IMR-90 (cell line): ENCODE data around the gene STAP1. TPM values are rescaled to one million over a fixed set of nuclear protein-coding genes. Genes with fewer than 3 reads are reported as not detected.

Experiments
- ATAC-seq: fragments of 200-7000 bp; cut with Tn5 transposase; 2 replicates; pipeline ENCODE4 v1.9.1; 2020; ENCODE audit warnings: low read depth, mild to moderate bottlenecking, moderate library complexity
- BruUV-seq: library from RNA; stranded (reverse); fragments of 400-500 nt; replicated peaks from 2 replicates; lab custom pipeline; 2021; lab: Mats Ljungman, UMichigan
- CTCF ChIA-PET: fragments of 300-600 bp; formaldehyde crosslinking; extraction: SDS; loops from one replicate; lab custom pipeline; 2021; ENCODE audit warnings: antibody characterized with exemption; lab: Yijun Ruan, JAX
- POLR2A ChIA-PET: fragments of 300-600 bp; sonication (Branson Sonifier 250); formaldehyde crosslinking; loops from one replicate; lab custom pipeline; 2022; ENCODE audit warnings: antibody characterized with exemption; ENCODE audit not compliant: unreplicated experiment; lab: Charles Lee
- DNase-seq: peaks from one replicate; pipeline ENCODE4 v3.0.0; 2013
- H2AFZ ChIP-seq: replicated peaks from 2 replicates; pipeline ENCODE3; 2013; ENCODE audit warnings: low read length, mild to moderate bottlenecking; ENCODE audit not compliant: poor library complexity
- H2AK5ac ChIP-seq: 2 replicates; pipeline ENCODE4 v1.6.1; 2013; ENCODE audit warnings: low read depth, low read length, inconsistent platforms
- H2AK9ac ChIP-seq: replicated peaks from 2 replicates; pipeline ENCODE3; 2013; ENCODE audit warnings: mild to moderate bottlenecking, low read depth, low read length, moderate library complexity; ENCODE audit not compliant: poor library complexity
- H2BK120ac ChIP-seq: 2 replicates; pipeline ENCODE4 v1.6.1; 2013; ENCODE audit warnings: low read depth, low read length, inconsistent platforms
- H2BK15ac ChIP-seq: 3 replicates; pipeline ENCODE4 v1.6.1; 2013; ENCODE audit warnings: low read depth, low read length, inconsistent platforms
- H2BK20ac ChIP-seq: 2 replicates; pipeline ENCODE4 v1.6.1; 2013; ENCODE audit warnings: low read depth, mild to moderate bottlenecking, inconsistent platforms, low read length, moderate library complexity
- H2BK5ac ChIP-seq: 2 replicates; pipeline ENCODE4 v1.6.1; 2013; ENCODE audit warnings: mild to moderate bottlenecking, low read depth, low read length, inconsistent platforms; ENCODE audit not compliant: poor library complexity, severe bottlenecking
- H3K14ac ChIP-seq: replicated peaks from 2 replicates; pipeline ENCODE4 v1.6.1; 2013; ENCODE audit warnings: low read depth, low read length, inconsistent platforms
- H3K18ac ChIP-seq: 2 replicates; pipeline ENCODE4 v1.6.1; 2013; ENCODE audit warnings: low read depth, low read length, control low read depth
- H3K23ac ChIP-seq: 2 replicates; pipeline ENCODE4 v1.6.1; 2013; ENCODE audit warnings: low read depth, low read length, inconsistent platforms
- H3K27ac ChIP-seq: 2 replicates; pipeline ENCODE4 v1.5.1; 2013; ENCODE audit warnings: mild to moderate bottlenecking, control low read depth, low read length; ENCODE audit not compliant: insufficient read depth
- H3K27me3 ChIP-seq: 2 replicates; pipeline ENCODE4 v1.6.1; 2013; ENCODE audit warnings: low read length; ENCODE audit not compliant: control insufficient read depth, insufficient read depth
- H3K36me3 ChIP-seq: 2 replicates; pipeline ENCODE4 v1.6.1; 2013; ENCODE audit warnings: low read length, mixed read lengths; ENCODE audit not compliant: control insufficient read depth, insufficient read depth
- H3K4ac ChIP-seq: 2 replicates; pipeline ENCODE4 v1.6.1; 2013; ENCODE audit warnings: low read depth, low read length, inconsistent platforms
- H3K4me1 ChIP-seq: 2 replicates; pipeline ENCODE4 v1.6.1; 2013; ENCODE audit warnings: low read length, mixed read lengths; ENCODE audit not compliant: control insufficient read depth, insufficient read depth
- H3K4me2 ChIP-seq: 2 replicates; pipeline ENCODE4 v1.6.1; 2013; ENCODE audit warnings: low read depth, mild to moderate bottlenecking, control low read depth, low read length, moderate library complexity
- H3K4me3 ChIP-seq: 2 replicates; pipeline ENCODE4 v1.5.1; 2013; ENCODE audit warnings: low read depth, mild to moderate bottlenecking, control low read depth, low read length, moderate library complexity; ENCODE audit not compliant: insufficient read depth
- H3K56ac ChIP-seq: 2 replicates; pipeline ENCODE4 v1.6.1; 2013; ENCODE audit warnings: low read length, inconsistent platforms; ENCODE audit not compliant: insufficient read depth; ENCODE audit errors: extremely low read depth
- H3K79me1 ChIP-seq, 2 experiments: 2 replicates each; pipeline ENCODE4 v1.6.1; 2013; ENCODE audit warnings: low read length in 2 of 2, inconsistent platforms in 1 of 2, low read depth in 1 of 2
- H3K9ac ChIP-seq: 2 replicates; pipeline ENCODE4 v1.6.1; 2013; ENCODE audit warnings: low read depth, low read length, control low read depth
- H3K9me1 ChIP-seq: 2 replicates; pipeline ENCODE4 v1.6.1; 2013; ENCODE audit warnings: low read length, inconsistent platforms; ENCODE audit not compliant: insufficient read depth
- H3K9me3 ChIP-seq: 2 replicates; pipeline ENCODE4 v1.6.1; 2013; ENCODE audit warnings: low read length; ENCODE audit not compliant: control insufficient read depth, insufficient read depth
- H4K20me1 ChIP-seq: 2 replicates; pipeline ENCODE4 v1.6.1; 2013; ENCODE audit warnings: low read length, inconsistent platforms; ENCODE audit not compliant: insufficient read depth
- H4K5ac ChIP-seq: 2 replicates; pipeline ENCODE4 v1.6.1; 2013; ENCODE audit warnings: mild to moderate bottlenecking, low read depth, low read length, control low read depth
- H4K8ac ChIP-seq, 2 experiments: 2 replicates each; pipeline ENCODE4 v1.6.1; 2013; ENCODE audit warnings: low read depth in 2 of 2, low read length in 2 of 2, control low read depth in 1 of 2, inconsistent platforms in 1 of 2
- H4K91ac ChIP-seq: 2 replicates; pipeline ENCODE4 v1.6.1; 2013; ENCODE audit warnings: low read depth, low read length, inconsistent platforms; ENCODE audit not compliant: insufficient read depth
- POLR2A ChIP-seq: IDR thresholded peaks from 2 replicates; pipeline ENCODE4 v1.6.1; 2012; ENCODE audit warnings: mild to moderate bottlenecking, low read depth, low read length
- WGBS, 2 experiments: methylation state at CpG; one replicate each; pipeline versions ENCODE4 v1.1.5 to v1.1.7; 2013; ENCODE audit warnings: missing lambda C conversion rate in 2 of 2; ENCODE audit not compliant: insufficient read length in 1 of 2; ENCODE audit errors: extremely low coverage in 2 of 2; 5-methylcytosine and 5-hydroxymethylcytosine counted together
- dilution Hi-C: fragments of 300-500 bp; cut with HindIII; formaldehyde crosslinking; loops from one replicate; pipeline ENCODE4 v1.14.3; 2018; ENCODE audit warnings: low sequenced_read_pairs; ENCODE audit not compliant: unreplicated experiment
- in situ Hi-C: fragments of 300-500 bp; cut with MboI; formaldehyde crosslinking; loops from 3 replicates; pipeline ENCODE4 v1.14.3; 2019; ENCODE audit warnings: low sequenced_read_pairs, inconsistent platforms, mixed read lengths
- intact Hi-C: fragments of 100-400 bp; cut with micrococcal nuclease; formaldehyde crosslinking; loops from 2 replicates; pipeline ENCODE4 v1.10.0; 2022
- polyA plus RNA-seq, 3 experiments: library from polyadenylated mRNA; depleted of rRNA; stranded (reverse); fragments of >200 nt; gene quantifications; 2 replicates each; pipeline ENCODE4 v1.2.3, GENCODE V29; 2012; ENCODE audit warnings: low replicate concordance in 1 of 3
- total RNA-seq: library from RNA; depleted of rRNA; stranded (reverse); fragments of >200 nt; gene quantifications from 2 replicates; pipeline ENCODE4 v1.2.3, GENCODE V29; 2012
- TF ChIP-seq, protein P1 (sequence below): conservative IDR thresholded peaks from 2 replicates; pipeline ENCODE4 v1.5.1; 2012; ENCODE audit warnings: mild to moderate bottlenecking, low read depth, low read length, improper control_type of control experiment

The STAP1 gene
- total and polyA plus RNA-seq, 2 of the 4 experiments (the other 2 are of a cell fraction): not detected

GRCh38 chr4:67549123-67549522, 9.4 kb upstream of the STAP1 start:
- no TSS peak for BruUV-seq
- Histone ChIP-seq H4K20me1 (no peaks in the 10 kb centered on the region), H3K79me1 (peaks cover 0 to 5% of the 10 kb centered on the region in 2 experiments; a peak in 1 of 4 replicates), H3K4ac (no peak overlapping the region), H3K4me3 (no peak overlapping the region), H3K9me3 (no peaks in the 10 kb centered on the region), H4K8ac (no peak overlapping the region), H3K4me1 (no peaks in the 10 kb centered on the region), H4K5ac (no peak overlapping the region), H4K91ac (no peak overlapping the region), H2AK9ac (no peak overlapping the region), H3K36me3 (no peaks in the 10 kb centered on the region), H3K27me3 (no peaks in the 10 kb centered on the region), H3K56ac (no peak overlapping the region), H3K9me1 (no peaks in the 10 kb centered on the region), H3K18ac (no peak overlapping the region), H2BK20ac (no peak overlapping the region), H2AK5ac (no peak overlapping the region), H3K23ac (no peak overlapping the region), H2BK5ac (no peak overlapping the region), H3K9ac (no peak overlapping the region), H3K4me2 (no peak overlapping the region), H2AFZ (no peak overlapping the region), H2BK15ac (no peak overlapping the region), H3K14ac (no peak overlapping the region), H3K27ac (no peak overlapping the region), H2BK120ac (no peak overlapping the region)
- ATAC-seq: no peak
- POLR2A ChIA-PET: no interaction called here
- TF ChIP-seq, protein P1, sequence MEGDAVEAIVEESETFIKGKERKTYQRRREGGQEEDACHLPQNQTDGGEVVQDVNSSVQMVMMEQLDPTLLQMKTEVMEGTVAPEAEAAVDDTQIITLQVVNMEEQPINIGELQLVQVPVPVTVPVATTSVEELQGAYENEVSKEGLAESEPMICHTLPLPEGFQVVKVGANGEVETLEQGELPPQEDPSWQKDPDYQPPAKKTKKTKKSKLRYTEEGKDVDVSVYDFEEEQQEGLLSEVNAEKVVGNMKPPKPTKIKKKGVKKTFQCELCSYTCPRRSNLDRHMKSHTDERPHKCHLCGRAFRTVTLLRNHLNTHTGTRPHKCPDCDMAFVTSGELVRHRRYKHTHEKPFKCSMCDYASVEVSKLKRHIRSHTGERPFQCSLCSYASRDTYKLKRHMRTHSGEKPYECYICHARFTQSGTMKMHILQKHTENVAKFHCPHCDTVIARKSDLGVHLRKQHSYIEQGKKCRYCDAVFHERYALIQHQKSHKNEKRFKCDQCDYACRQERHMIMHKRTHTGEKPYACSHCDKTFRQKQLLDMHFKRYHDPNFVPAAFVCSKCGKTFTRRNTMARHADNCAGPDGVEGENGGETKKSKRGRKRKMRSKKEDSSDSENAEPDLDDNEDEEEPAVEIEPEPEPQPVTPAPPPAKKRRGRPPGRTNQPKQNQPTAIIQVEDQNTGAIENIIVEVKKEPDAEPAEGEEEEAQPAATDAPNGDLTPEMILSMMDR: 0 out of 2 replicates have a peak, but pooled peaks have one; percentile 14
- TF ChIP-seq POLR2A: no peak
- in situ Hi-C loops (no loop called here), dilution Hi-C loops (no loop called here), intact Hi-C loops (no loop called here)
- CTCF ChIA-PET: no interaction called here
- no CpG with 5 or more reads among the region's 1 CpG for WGBS, 2 experiments
- no peak for DNase-seq
